MCF 10A (cell line): Measurements from ENCODE around the gene PSMG2. TPM values are rescaled to one million over a fixed set of nuclear protein-coding genes. Genes with fewer than 3 reads are reported as not detected.

ENCODE experiments used
- BruUV-seq: library from RNA; stranded (reverse); fragments of 400-500 nt; replicated peaks from 2 replicates; lab custom pipeline; 2021; lab: Mats Ljungman, UMichigan
- CTCF ChIA-PET: fragments of 300-600 bp; sonication (Branson Sonifier 250); formaldehyde crosslinking; extraction: SDS; loops from one replicate; lab custom pipeline; 2021; ENCODE audit warnings: antibody characterized with exemption, inconsistent platforms; lab: Yijun Ruan, JAX
- POLR2A ChIA-PET: fragments of 300-600, 350-650 bp; sonication (Branson Sonifier 250); formaldehyde crosslinking; extraction: SDS; loops from one replicate; lab custom pipeline; 2020; ENCODE audit warnings: antibody characterized with exemption, inconsistent platforms; lab: Yijun Ruan, JAX
- DNase-seq: peaks from one replicate; pipeline ENCODE4 v3.0.0-alpha.2; 2018; ENCODE audit not compliant: unreplicated experiment
- H3K27ac Mint-ChIP-seq: one replicate; pipeline ENCODE4 v1.8.0; 2022; ENCODE audit warnings: mild to moderate bottlenecking, low read depth, mixed read lengths; ENCODE audit not compliant: unreplicated experiment
- H3K27me3 Mint-ChIP-seq: one replicate; pipeline ENCODE4 v1.8.0; 2022; ENCODE audit warnings: mixed read lengths; ENCODE audit not compliant: insufficient read depth, unreplicated experiment
- H3K36me3 Mint-ChIP-seq: one replicate; pipeline ENCODE4 v1.8.0; 2022; ENCODE audit warnings: mild to moderate bottlenecking, moderate library complexity, mixed read lengths; ENCODE audit not compliant: insufficient read depth, unreplicated experiment
- H3K4me1 Mint-ChIP-seq: one replicate; pipeline ENCODE4 v1.8.0; 2022; ENCODE audit warnings: mixed read lengths; ENCODE audit not compliant: insufficient read depth, unreplicated experiment
- H3K4me3 Mint-ChIP-seq: one replicate; pipeline ENCODE4 v1.8.0; 2022; ENCODE audit warnings: mild to moderate bottlenecking, moderate library complexity, mixed read lengths; ENCODE audit not compliant: unreplicated experiment
- H3K9me3 Mint-ChIP-seq: one replicate; pipeline ENCODE4 v1.8.0; 2022; ENCODE audit warnings: mixed read lengths; ENCODE audit not compliant: unreplicated experiment
- intact Hi-C: fragments of 100-400 bp; cut with micrococcal nuclease; formaldehyde crosslinking; loops from 2 replicates; pipeline ENCODE4 v1.14.1; 2022
- total RNA-seq: library from RNA; stranded (reverse); gene quantifications from 2 replicates; pipeline ENCODE4 v1.2.3, GENCODE V29; 2022
- TF ChIP-seq, protein P1 (sequence below): fragments of 200-600 bp; IDR thresholded peaks from one replicate; pipeline ENCODE4 v1.8.0; 2022; ENCODE audit warnings: antibody characterized with exemption, mild to moderate bottlenecking; ENCODE audit not compliant: unreplicated experiment

Gene PSMG2
- total RNA-seq, 1 experiment from 2014 or later: 88.6 TPM

GRCh38 chr18:12769644-12770440, 67.0 kb downstream of the PSMG2 start:
- TF ChIP-seq, protein P1, sequence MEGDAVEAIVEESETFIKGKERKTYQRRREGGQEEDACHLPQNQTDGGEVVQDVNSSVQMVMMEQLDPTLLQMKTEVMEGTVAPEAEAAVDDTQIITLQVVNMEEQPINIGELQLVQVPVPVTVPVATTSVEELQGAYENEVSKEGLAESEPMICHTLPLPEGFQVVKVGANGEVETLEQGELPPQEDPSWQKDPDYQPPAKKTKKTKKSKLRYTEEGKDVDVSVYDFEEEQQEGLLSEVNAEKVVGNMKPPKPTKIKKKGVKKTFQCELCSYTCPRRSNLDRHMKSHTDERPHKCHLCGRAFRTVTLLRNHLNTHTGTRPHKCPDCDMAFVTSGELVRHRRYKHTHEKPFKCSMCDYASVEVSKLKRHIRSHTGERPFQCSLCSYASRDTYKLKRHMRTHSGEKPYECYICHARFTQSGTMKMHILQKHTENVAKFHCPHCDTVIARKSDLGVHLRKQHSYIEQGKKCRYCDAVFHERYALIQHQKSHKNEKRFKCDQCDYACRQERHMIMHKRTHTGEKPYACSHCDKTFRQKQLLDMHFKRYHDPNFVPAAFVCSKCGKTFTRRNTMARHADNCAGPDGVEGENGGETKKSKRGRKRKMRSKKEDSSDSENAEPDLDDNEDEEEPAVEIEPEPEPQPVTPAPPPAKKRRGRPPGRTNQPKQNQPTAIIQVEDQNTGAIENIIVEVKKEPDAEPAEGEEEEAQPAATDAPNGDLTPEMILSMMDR: no peak
- intact Hi-C loops: loop anchor here (10.0 kb wide), 1 partner anchor 55 kb away; no protein-coding TSS in a partner anchor
- Mint-ChIP-seq H3K36me3 (peaks cover 5% of the 10 kb centered on the region), H3K4me3 (no peak overlapping the region), H3K27me3 (no peaks in the 10 kb centered on the region), H3K27ac (no peak overlapping the region), H3K4me1 (peaks cover 6% of the 10 kb centered on the region), H3K9me3 (no peaks in the 10 kb centered on the region)
- ChIA-PET CTCF (interaction anchor here (0.7 to 1.5 kb wide), 2 partner anchors 14 to 17 kb away, joined by 3 to 6 read pairs; no protein-coding TSS in a partner anchor), POLR2A (interaction anchor here (0.6 kb wide), 2 partner anchors 25 to 991 kb away, joined by 3 read pairs; no protein-coding TSS in a partner anchor)
- DNase-seq: no peak
- no TSS peak for BruUV-seq

DNA sequence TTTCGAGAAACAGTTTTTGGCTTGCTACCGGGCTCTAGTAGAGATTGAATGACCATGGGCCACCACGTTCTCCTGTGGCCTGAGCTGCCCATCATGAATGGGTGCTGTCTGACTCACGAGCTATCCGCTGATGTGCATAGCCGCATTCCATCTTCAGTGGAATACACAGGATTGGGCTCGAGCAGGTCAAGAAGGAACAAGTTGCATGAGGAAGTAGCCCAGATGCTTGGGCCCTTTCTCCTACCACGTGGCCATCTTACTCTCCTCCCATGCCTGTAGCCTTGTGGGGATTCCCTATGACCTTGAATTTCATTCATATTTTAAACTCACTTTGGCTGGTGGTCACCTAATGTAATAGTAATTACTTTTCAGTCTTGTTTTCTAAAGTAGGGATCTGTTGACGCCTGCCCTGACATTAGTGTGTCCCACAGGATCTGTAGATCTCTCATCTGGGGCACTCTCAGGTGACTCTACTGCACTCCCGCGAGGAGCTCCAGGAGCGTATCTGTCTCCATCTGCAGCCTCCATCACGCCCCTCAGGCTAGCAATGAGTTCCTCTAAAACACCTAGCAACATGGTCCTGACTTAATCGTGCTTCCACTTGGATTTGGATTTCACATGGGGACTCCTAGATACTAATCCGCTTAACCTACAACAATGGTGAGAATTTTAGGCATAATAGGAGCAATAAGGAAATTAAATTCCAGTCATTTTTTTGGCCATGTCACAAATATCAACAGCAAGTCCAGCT, 67.8 kb downstream of the PSMG2 start:
- TF ChIP-seq, protein P1: no peak
- no peak for DNase-seq
- no peak overlapping the region for H3K4me3 Mint-ChIP-seq
- no peaks in the 10 kb centered on the region for H3K9me3 Mint-ChIP-seq
- POLR2A ChIA-PET: no interaction called here
- CTCF ChIA-PET: no interaction called here
- intact Hi-C loops: no loop called here
- BruUV-seq: no TSS peak
- no peak overlapping the region for H3K27ac Mint-ChIP-seq
- H3K36me3 Mint-ChIP-seq: no peaks in the 10 kb centered on the region
- no peaks in the 10 kb centered on the region for H3K27me3 Mint-ChIP-seq
- H3K4me1 Mint-ChIP-seq: peaks cover 6% of the 10 kb centered on the region

DNA sequence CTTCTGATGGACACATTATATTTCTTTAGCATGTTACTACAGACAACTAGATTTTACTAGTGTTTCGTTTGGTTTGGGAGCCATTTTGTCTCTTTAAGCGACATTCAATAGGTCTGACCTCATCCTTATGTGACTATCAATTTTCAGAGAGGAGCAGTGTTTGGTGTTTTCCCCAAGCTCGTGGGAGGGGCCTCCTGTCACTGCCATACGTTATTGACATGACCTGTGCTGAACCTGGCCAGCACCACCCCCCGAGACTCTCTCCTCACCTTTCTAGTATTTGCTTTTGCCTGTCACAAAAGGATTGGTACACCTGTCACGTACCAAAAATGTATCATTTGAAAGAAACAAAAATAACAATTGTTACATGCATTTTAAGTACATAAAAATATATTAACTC, 69.3 kb downstream of the PSMG2 start:
- Mint-ChIP-seq H3K36me3 (no peaks in the 10 kb centered on the region), H3K27me3 (no peaks in the 10 kb centered on the region), H3K27ac (no peak overlapping the region), H3K4me1 (peaks cover 6% of the 10 kb centered on the region), H3K9me3 (no peaks in the 10 kb centered on the region), H3K4me3 (no peak overlapping the region)
- BruUV-seq: no TSS peak
- TF ChIP-seq, protein P1: no peak
- no peak for DNase-seq
- ChIA-PET POLR2A (no interaction called here), CTCF (no interaction called here)
- intact Hi-C loops: no loop called here

DNA sequence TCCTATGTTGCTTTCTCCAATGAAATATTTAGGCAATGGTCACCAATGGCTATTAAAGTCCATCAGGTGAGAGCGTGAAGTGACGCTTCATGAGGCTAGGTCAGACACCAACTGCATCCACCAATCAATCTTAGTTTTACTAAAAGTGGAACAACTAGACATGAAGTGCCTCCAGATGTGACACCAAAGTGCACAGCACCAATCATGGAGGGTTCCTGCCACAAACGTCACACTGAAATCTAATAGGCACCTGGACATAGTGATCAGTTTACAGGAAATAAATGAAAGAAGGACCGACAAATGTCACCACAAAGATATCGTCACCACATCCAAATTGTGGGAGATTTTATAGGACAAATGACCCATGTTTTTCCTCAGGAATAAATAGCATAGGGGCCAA, 70.5 kb downstream of the PSMG2 start:
- Mint-ChIP-seq H3K9me3 (no peaks in the 10 kb centered on the region), H3K4me1 (peaks cover 5% of the 10 kb centered on the region), H3K27me3 (no peaks in the 10 kb centered on the region), H3K27ac (no peak overlapping the region), H3K36me3 (no peaks in the 10 kb centered on the region), H3K4me3 (no peak overlapping the region)
- ChIA-PET POLR2A (no interaction called here), CTCF (interaction anchor here (0.7 kb wide), 1 partner anchor 118 kb away, joined by 3 read pairs; no protein-coding TSS in a partner anchor)
- no TSS peak for BruUV-seq
- no peak for DNase-seq
- TF ChIP-seq, protein P1: no peak
- intact Hi-C loops: no loop called here
